HG02571 (cell line): Measurements from ENCODE around the gene NANOS3.
"Not testable (repeated sequence)": the region's sequence is repeated elsewhere in the genome, so short reads cannot be mapped to it uniquely, and the experiment has no call there.

ENCODE experiments used
- ATAC-seq: cut with Tn5 transposase; IDR thresholded peaks from one replicate; pipeline ENCODE4 v1.9.1; 2021; ENCODE audit warnings: mild to moderate bottlenecking, moderate library complexity; ENCODE audit not compliant: unreplicated experiment

Gene NANOS3

DNA sequence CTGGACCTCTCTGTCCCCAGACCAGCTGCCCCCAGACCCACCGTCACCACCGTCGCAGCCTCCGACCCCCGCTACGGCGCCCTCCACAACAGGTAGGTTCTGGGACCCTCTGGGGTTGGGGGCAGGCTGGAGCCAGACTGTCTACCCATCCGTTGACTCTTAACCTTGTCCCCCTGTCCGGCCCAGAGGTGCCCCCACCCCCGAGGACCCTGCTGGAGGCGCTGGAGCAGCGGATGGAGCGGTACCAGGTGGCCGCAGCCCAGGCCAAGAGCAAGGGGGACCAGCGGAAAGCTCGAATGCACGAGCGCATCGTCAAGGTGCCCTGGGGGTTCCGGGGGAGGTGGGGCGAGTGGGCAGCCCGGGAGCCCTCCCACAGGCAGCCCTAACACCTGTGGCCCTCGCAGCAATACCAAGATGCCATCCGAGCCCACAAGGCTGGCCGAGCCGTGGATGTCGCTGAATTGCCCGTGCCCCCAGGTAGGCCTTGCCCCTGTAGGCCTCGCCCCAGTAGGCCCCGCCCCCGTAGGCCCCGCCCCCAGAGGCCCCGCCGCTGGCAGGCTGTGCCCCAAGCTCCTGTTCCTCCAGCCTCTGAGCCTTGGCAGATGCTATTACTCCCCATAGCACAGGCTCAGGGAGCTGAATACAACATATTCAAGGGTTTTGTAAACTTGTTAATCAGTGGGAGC lies 41.9 kb downstream of the NANOS3 start:
- ATAC-seq = no peak

- ATAC-seq = no peak
These were observed 43.6 kb downstream of the NANOS3 start for GRCh38 chr19:13920524-13920923.

DNA sequence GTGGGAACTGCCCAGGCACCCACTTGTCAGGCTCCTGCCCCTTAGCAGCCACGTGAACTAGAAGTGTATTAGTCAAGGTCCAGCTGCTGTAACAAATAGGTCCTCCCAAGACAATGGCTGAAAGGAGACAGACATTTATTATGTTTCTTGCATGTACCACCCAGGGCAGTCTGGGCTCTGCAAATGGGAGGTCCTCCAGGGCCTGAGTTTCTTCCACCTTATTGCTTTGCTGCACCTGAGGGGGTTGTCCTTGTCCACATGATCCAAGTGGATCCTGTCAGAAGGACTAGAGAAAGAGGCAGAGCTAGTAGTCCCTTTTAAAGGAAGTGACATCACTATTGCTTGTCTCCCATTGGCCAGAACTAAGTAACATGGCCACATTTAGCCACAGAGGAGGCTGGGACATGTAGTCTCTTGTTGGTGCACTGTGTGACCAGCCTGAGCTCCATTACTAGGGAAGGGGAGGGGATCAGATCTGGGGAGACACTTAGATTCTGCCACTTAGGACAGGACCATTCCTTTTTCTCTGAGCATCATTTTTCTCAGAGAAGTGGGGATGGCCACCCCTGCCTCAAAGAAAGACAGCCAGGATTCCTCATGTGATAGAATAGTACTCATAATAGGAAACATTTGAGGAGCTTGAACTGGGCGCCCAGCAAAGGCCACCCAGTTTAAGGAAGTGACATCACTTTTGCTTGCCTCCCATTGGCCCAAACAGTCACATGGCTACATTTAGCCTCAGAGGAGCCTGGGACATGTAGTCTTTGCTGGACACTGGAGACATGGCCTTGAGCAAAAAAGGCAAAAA lies 44.2 kb downstream of the NANOS3 start:
- ATAC-seq = no peak

- not testable (repeated sequence) for ATAC-seq
These were observed 45.2 kb downstream of the NANOS3 start for GRCh38 chr19:13922118-13922517.

- no peak for ATAC-seq
These were observed 46.5 kb downstream of the NANOS3 start for GRCh38 chr19:13923194-13923987.

DNA sequence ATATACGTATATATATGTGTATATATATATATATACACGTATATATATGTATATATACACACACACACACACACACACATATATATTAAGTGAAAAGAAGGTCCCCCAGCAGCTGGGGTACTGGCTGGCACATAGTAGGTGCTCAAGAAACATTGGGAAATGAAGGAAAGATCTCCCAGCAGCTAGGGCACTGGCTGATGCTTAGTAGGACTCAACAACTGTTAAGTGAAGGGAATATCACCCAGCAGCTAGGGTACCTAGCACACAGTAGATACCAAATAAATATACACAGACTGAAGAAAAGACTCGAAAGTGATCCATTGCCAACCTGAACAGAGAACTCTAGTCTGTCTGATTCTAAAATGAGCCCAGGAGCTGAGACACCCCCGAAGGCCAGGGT lies 49.1 kb downstream of the NANOS3 start:
- ATAC-seq = no peak

DNA sequence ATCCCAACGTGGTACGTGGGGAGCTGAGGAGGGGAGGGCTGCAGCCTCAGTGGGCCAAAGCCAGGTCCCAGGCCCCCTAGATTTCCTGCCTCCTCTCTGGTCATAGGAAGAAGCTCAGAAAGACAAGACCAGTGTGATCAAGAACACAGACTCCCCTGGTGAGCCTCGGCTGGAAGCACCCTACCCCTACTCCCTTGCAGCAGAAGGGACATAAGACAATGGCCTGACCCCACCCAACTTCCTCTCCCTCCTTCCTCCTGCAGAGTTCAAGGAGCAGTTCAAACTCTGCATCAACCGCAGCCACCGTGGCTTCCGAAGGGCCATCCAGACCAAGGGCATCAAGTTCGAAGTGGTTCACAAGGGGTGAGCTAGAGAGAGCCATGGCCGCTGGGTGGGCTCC lies 49.8 kb downstream of the NANOS3 start:
- no peak for ATAC-seq

- ATAC-seq = no peak
These were observed 52.4 kb downstream of the NANOS3 start for GRCh38 chr19:13929340-13929739.

GRCh38 chr19:13929956-13930355 lies 53.0 kb downstream of the NANOS3 start:
- no peak for ATAC-seq
